HepG2 (cell line): Measurements from ENCODE around the gene CDKN1C. TPM values are rescaled to one million over a fixed set of nuclear protein-coding genes. Genes with fewer than 3 reads are reported as not detected.

Experiments
- ATAC-seq: fragments of 200-7000 bp; cut with Tn5 transposase; 3 replicates; pipeline ENCODE4 v1.9.1; 2020; ENCODE audit warnings: mild to moderate bottlenecking, moderate library complexity
- BruUV-seq: library from RNA; stranded (reverse); fragments of 400-500 nt; replicated peaks from 2 replicates; lab custom pipeline; 2021; lab: Mats Ljungman, UMichigan
- CTCF ChIA-PET: fragments of 300-600 bp; formaldehyde crosslinking; extraction: SDS; loops from one replicate; lab custom pipeline; 2021; ENCODE audit warnings: low total read pairs, inconsistent platforms, low intra/inter-chr PET ratio; lab: Yijun Ruan, JAX
- POLR2A ChIA-PET: fragments of 350-600 bp; sonication (Branson Sonifier 250); formaldehyde crosslinking; loops from one replicate; lab custom pipeline; 2020; ENCODE audit warnings: antibody characterized with exemption, inconsistent platforms; lab: Yijun Ruan, JAX
- DNase-seq: peaks from one replicate; pipeline ENCODE4 v3.0.0-alpha.2; 2015; ENCODE audit warnings: low spot score
- FAIRE-seq: peaks from 3 replicates; lab custom pipeline; 2011; peaks lifted over from hg19 to GRCh38; lab: Jason Lieb, UNC
- H2AFZ ChIP-seq: one replicate; pipeline ENCODE4 v1.6.1; 2011; ENCODE audit warnings: low read length, inconsistent platforms
- H3K27ac ChIP-seq: fragments of 300-600 bp; 3 replicates; pipeline ENCODE4 v1.8.0; 2011; ENCODE audit warnings: mixed run types, mild to moderate bottlenecking, mixed read lengths, low read length, inconsistent platforms; ENCODE audit not compliant: insufficient read depth; ENCODE audit errors: extremely low read length
- H3K27me3 ChIP-seq, 2 experiments: fragments of 200-600 bp in 1 of 2; 2 replicates in 1 of 2; 3 replicates in 1 of 2; pipeline versions ENCODE4 v1.6.0 to v1.8.0; 2011; ENCODE audit warnings: low read length in 2 of 2, mild to moderate bottlenecking in 2 of 2, moderate library complexity in 2 of 2, inconsistent platforms in 1 of 2; ENCODE audit not compliant: insufficient read depth in 2 of 2, control insufficient read depth in 1 of 2
- H3K36me3 ChIP-seq, 2 experiments: fragments of 200-600 bp in 1 of 2; replicated peaks in 1 of 2; 2 replicates in 1 of 2; 3 replicates in 1 of 2; pipeline versions ENCODE4 v1.5.1 to v1.8.0; 2011; ENCODE audit warnings: low read length in 2 of 2, inconsistent platforms in 1 of 2; ENCODE audit not compliant: insufficient read depth in 2 of 2, control insufficient read depth in 1 of 2
- H3K4me1 ChIP-seq: 2 replicates; pipeline ENCODE4 v1.5.1; 2012; ENCODE audit warnings: low read length, inconsistent platforms; ENCODE audit not compliant: insufficient read depth
- H3K4me2 ChIP-seq: 2 replicates; pipeline ENCODE4 v1.6.0; 2011; ENCODE audit warnings: low read depth, low read length, inconsistent platforms
- H3K4me3 ChIP-seq, 3 experiments: fragments of 200-600 bp in 1 of 3; sonication (generic), shearing (Covaris generic) in 1 of 3; replicated peaks in 1 of 3; 2 replicates each; pipeline ENCODE4 v1.5.1; 2011 to 2016; ENCODE audit warnings: low read length in 3 of 3, inconsistent platforms in 2 of 3, low read depth in 2 of 3, mild to moderate bottlenecking in 2 of 3, control low read depth in 1 of 3, mixed read lengths in 1 of 3; ENCODE audit not compliant: insufficient read depth in 1 of 3
- H3K79me2 ChIP-seq: one replicate; pipeline ENCODE4 v1.6.1; 2011; ENCODE audit warnings: low read length, inconsistent platforms; ENCODE audit not compliant: insufficient read depth
- H3K9ac ChIP-seq: 2 replicates; pipeline ENCODE4 v1.6.0; 2011; ENCODE audit warnings: mild to moderate bottlenecking, low read depth, low read length, inconsistent platforms; ENCODE audit not compliant: insufficient read depth
- H3K9me3 ChIP-seq: 2 replicates; pipeline ENCODE4 v1.5.1; 2012; ENCODE audit warnings: mild to moderate bottlenecking, low read length
- H4K20me1 ChIP-seq: 2 replicates; pipeline ENCODE4 v1.6.0; 2011; ENCODE audit warnings: inconsistent platforms, mild to moderate bottlenecking, low read length, moderate library complexity; ENCODE audit not compliant: insufficient read depth
- CREM ChIP-seq, 2 experiments: sonication (generic) in 1 of 2; formaldehyde crosslinking in 1 of 2; IDR thresholded peaks; 2 replicates each; pipeline versions ENCODE4 v1.4.0 to v1.6.1; 2016 to 2020; ENCODE audit warnings: antibody characterized with exemption in 1 of 2, mild to moderate bottlenecking in 1 of 2, missing genetic modification reagents in 1 of 2
- ETV6 ChIP-seq: sonication (generic); formaldehyde crosslinking; conservative IDR thresholded peaks from 2 replicates; pipeline ENCODE4 v1.4.0; 2020; ENCODE audit warnings: missing genetic modification reagents
- HNRNPLL ChIP-seq: fragments of 200-400 bp; formaldehyde crosslinking; IDR thresholded peaks from 2 replicates; pipeline ENCODE4 v1.6.1; 2017; ENCODE audit warnings: mild to moderate bottlenecking, low read depth, low read length; ENCODE audit not compliant: poor library complexity, severe bottlenecking
- KLF15 ChIP-seq: sonication (generic); formaldehyde crosslinking; IDR thresholded peaks from 2 replicates; pipeline ENCODE4 v1.8.1; 2023; ENCODE audit warnings: borderline replicate concordance, mild to moderate bottlenecking, inconsistent platforms, missing genetic modification reagents, mixed read lengths
- MLXIP ChIP-seq: sonication (generic); formaldehyde crosslinking; IDR thresholded peaks from 2 replicates; pipeline ENCODE4 v1.9.0; 2021; ENCODE audit warnings: missing genetic modification reagents, borderline replicate concordance
- RBM39 ChIP-seq: fragments of 200-400 bp; formaldehyde crosslinking; IDR thresholded peaks from one replicate; pipeline ENCODE4 v1.6.1; 2018; ENCODE audit warnings: antibody characterized with exemption, mild to moderate bottlenecking, low read depth, low read length; ENCODE audit not compliant: poor library complexity, severe bottlenecking
- SMAD9 ChIP-seq: sonication (generic); formaldehyde crosslinking; IDR thresholded peaks from 2 replicates; pipeline ENCODE4 v1.5.1; 2020; ENCODE audit warnings: mild to moderate bottlenecking, missing genetic modification reagents
- SNAPC5 ChIP-seq: sonication (generic); formaldehyde crosslinking; IDR thresholded peaks from 2 replicates; pipeline ENCODE4 v1.8.1; 2023; ENCODE audit warnings: mild to moderate bottlenecking, missing genetic modification reagents, borderline replicate concordance
- SRSF9 ChIP-seq: fragments of 200-400 bp; formaldehyde crosslinking; IDR thresholded peaks from 2 replicates; pipeline ENCODE4 v1.6.1; 2018; ENCODE audit warnings: borderline replicate concordance, mild to moderate bottlenecking, low read depth, low read length; ENCODE audit not compliant: insufficient read depth, poor library complexity, severe bottlenecking
- ZBTB8A ChIP-seq: sonication (generic); formaldehyde crosslinking; IDR thresholded peaks from 2 replicates; pipeline ENCODE4 v1.4.0; 2020; ENCODE audit warnings: mild to moderate bottlenecking, low read depth, missing genetic modification reagents, borderline replicate concordance
- ZNF335 ChIP-seq: sonication (generic); formaldehyde crosslinking; IDR thresholded peaks from 2 replicates; pipeline ENCODE4 v1.4.0; 2020; ENCODE audit warnings: missing genetic modification reagents
- ZSCAN12 ChIP-seq: sonication (generic); formaldehyde crosslinking; IDR thresholded peaks from 2 replicates; pipeline ENCODE4 v1.9.0; 2021; ENCODE audit warnings: mild to moderate bottlenecking, missing genetic modification reagents
- ZSCAN29 ChIP-seq: sonication (generic); formaldehyde crosslinking; conservative IDR thresholded peaks from 2 replicates; pipeline ENCODE4 v1.4.0; 2020; ENCODE audit warnings: mild to moderate bottlenecking, missing genetic modification reagents
- ZSCAN30 ChIP-seq: sonication (generic); formaldehyde crosslinking; IDR thresholded peaks from 2 replicates; pipeline ENCODE4 v1.5.0; 2020; ENCODE audit warnings: mild to moderate bottlenecking, missing genetic modification reagents
- ZSCAN31 ChIP-seq: sonication (generic); formaldehyde crosslinking; IDR thresholded peaks from 2 replicates; pipeline ENCODE4 v1.5.0; 2020; ENCODE audit warnings: low read depth, mild to moderate bottlenecking, missing genetic modification reagents
- WGBS: methylation state at CpG from one replicate; pipeline ENCODE4 v1.1.6; 2017; ENCODE audit warnings: low lambda C conversion rate; 5-methylcytosine and 5-hydroxymethylcytosine counted together
- in situ Hi-C: cut with HindIII; loops from 2 replicates; pipeline ENCODE4 v1.10.0; 2017; ENCODE audit warnings: low pct_unique_long_range_greater_than_20kb; ENCODE audit not compliant: extremely low pct_ligation_motif_present
- intact Hi-C: fragments of 100-400 bp; cut with micrococcal nuclease; formaldehyde crosslinking; loops from one replicate; pipeline ENCODE4 v1.10.0; 2022; ENCODE audit not compliant: unreplicated experiment
- polyA plus RNA-seq, 8 experiments: library from polyadenylated mRNA; depleted of rRNA in 3 of 8; stranded (reverse) in 7 of 8; unstranded in 1 of 8; fragments of >200 nt; fragmentation: Illumina TruSeq in 4 of 8; extraction: Trizol in 4 of 8; gene quantifications; 2 replicates each; pipeline versions ENCODE4 v1.2.1 to v1.2.3, GENCODE V29; 2011 to 2016; ENCODE audit warnings: low read depth in 4 of 8, missing spikeins in 1 of 8, mixed read lengths in 1 of 8; ENCODE audit not compliant: insufficient read depth in 1 of 8
- total RNA-seq, 5 experiments: library from RNA; depleted of rRNA; stranded (reverse); fragments of >200 nt; fragmentation: Illumina TruSeq; extraction: Trizol; gene quantifications; 2 replicates each; pipeline ENCODE4 v1.2.3, GENCODE V29; 2016; ENCODE audit warnings: low read depth in 1 of 5
- TF ChIP-seq, protein P1 (sequence below): sonication (generic); formaldehyde crosslinking; IDR thresholded peaks from 2 replicates; pipeline ENCODE4 v1.4.0; 2020; ENCODE audit warnings: mild to moderate bottlenecking, missing genetic modification reagents
- TF ChIP-seq, protein P2 (sequence below): sonication (generic); formaldehyde crosslinking; IDR thresholded peaks from 2 replicates; pipeline ENCODE4 v1.5.1; 2020; ENCODE audit warnings: missing genetic modification reagents, mild to moderate bottlenecking, borderline replicate concordance

The CDKN1C gene
- total and polyA plus RNA-seq, 2 of the 13 experiments (the other 11 are each of a cell fraction or from before 2014, with no cell fraction given): not detected

- TF ChIP-seq MLXIP (CRISPR knock-in tag) (no peak), ZSCAN12 (CRISPR knock-in tag) (no peak), RBM39 (no peak), SMAD9 (CRISPR knock-in tag) (no peak)
- TF ChIP-seq, all 625 proteins: peak for 0
Observed at GRCh38 chr11:2885678-2886081, at the start of gene CDKN1C (continued).

GRCh38 chr11:2934611-2935239 lies 49.1 kb upstream of the CDKN1C start:
- H3K4me1 ChIP-seq: peaks cover 10% of the 10 kb centered on the region
- no peak for DNase-seq
- H3K9me3 ChIP-seq: peaks cover 15% of the 10 kb centered on the region; the same call in 1 of the 2 replicates
- no TSS peak for BruUV-seq
- no peaks in the 10 kb centered on the region for H4K20me1 ChIP-seq
- no peak overlapping the region for H2AFZ ChIP-seq
- 81% methylated on average over 12 of the region's 14 CpGs for WGBS
- H3K79me2 ChIP-seq: no peaks in the 10 kb centered on the region
- no peak overlapping the region for H3K9ac ChIP-seq
- intact Hi-C loops: no loop called here
- no peak for FAIRE-seq
- ATAC-seq: no peak
- POLR2A ChIA-PET: no interaction called here
- no peak overlapping the region for H3K4me2 ChIP-seq
- CTCF ChIA-PET: no interaction called here
- no peaks in the 10 kb centered on the region for H3K36me3 ChIP-seq
- in situ Hi-C loops: no loop called here
- H3K27me3 ChIP-seq: peaks cover 2% of the 10 kb centered on the region in 2 experiments; a peak in 3 of 5 replicates
- no peak overlapping the region for H3K27ac ChIP-seq
- no peak overlapping the region for H3K4me3 ChIP-seq
- TF ChIP-seq ZSCAN29 (CRISPR knock-in tag) (no peak), SRSF9 (no peak), ZSCAN30 (CRISPR knock-in tag) (no peak), ZNF335 (CRISPR knock-in tag) (no peak), KLF15 (CRISPR knock-in tag) (no peak), ZBTB8A (no peak), ZSCAN31 (CRISPR knock-in tag) (no peak), CREM (IDR thresholded peaks at IDR 0.05) (no peak), CREM (CRISPR knock-in tag; IDR thresholded peaks at IDR 0.05) (no peak), ETV6 (no peak), HNRNPLL (no peak), SNAPC5 (no peak)
- TF ChIP-seq, protein P1, sequence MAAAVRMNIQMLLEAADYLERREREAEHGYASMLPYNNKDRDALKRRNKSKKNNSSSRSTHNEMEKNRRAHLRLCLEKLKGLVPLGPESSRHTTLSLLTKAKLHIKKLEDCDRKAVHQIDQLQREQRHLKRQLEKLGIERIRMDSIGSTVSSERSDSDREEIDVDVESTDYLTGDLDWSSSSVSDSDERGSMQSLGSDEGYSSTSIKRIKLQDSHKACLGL (CRISPR knock-in tag): no peak
- TF ChIP-seq, protein P2, sequence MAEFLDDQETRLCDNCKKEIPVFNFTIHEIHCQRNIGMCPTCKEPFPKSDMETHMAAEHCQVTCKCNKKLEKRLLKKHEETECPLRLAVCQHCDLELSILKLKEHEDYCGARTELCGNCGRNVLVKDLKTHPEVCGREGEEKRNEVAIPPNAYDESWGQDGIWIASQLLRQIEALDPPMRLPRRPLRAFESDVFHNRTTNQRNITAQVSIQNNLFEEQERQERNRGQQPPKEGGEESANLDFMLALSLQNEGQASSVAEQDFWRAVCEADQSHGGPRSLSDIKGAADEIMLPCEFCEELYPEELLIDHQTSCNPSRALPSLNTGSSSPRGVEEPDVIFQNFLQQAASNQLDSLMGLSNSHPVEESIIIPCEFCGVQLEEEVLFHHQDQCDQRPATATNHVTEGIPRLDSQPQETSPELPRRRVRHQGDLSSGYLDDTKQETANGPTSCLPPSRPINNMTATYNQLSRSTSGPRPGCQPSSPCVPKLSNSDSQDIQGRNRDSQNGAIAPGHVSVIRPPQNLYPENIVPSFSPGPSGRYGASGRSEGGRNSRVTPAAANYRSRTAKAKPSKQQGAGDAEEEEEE (CRISPR knock-in tag): no peak
